LoVo (cell line): ENCODE data around the gene KDM4C.
"Not testable (repeated sequence)": the region's sequence is repeated elsewhere in the genome, so short reads cannot be mapped to it uniquely, and the experiment has no call there.

Experiments used
- DNase-seq: peaks from one replicate; pipeline ENCODE4 v3.0.0-alpha.2; 2016; ENCODE audit warnings: low spot score

The KDM4C gene

GRCh38 chr9:6975198-6975597 lies 217.4 kb downstream of the KDM4C start:
- DNase-seq: no peak

- no peak for DNase-seq
These were observed 220.0 kb downstream of the KDM4C start for GRCh38 chr9:6977761-6978160.

GRCh38 chr9:6978591-6978990 lies 220.8 kb downstream of the KDM4C start:
- no peak for DNase-seq

GRCh38 chr9:6984941-6985578 lies 227.3 kb downstream of the KDM4C start:
- DNase-seq: no peak

GRCh38 chr9:6986141-6986815 lies 228.5 kb downstream of the KDM4C start:
- no peak for DNase-seq

- no peak for DNase-seq
These were observed 229.6 kb downstream of the KDM4C start for GRCh38 chr9:6987381-6987780.

GRCh38 chr9:6991418-6991817 lies 233.6 kb downstream of the KDM4C start:
- DNase-seq: no peak

- DNase-seq: no peak
These were observed 238.5 kb downstream of the KDM4C start for GRCh38 chr9:6996061-6996854.

GRCh38 chr9:6997330-6997729 lies 239.6 kb downstream of the KDM4C start:
- DNase-seq: no peak

- no peak for DNase-seq
These were observed 242.0 kb downstream of the KDM4C start for GRCh38 chr9:6999794-7000193.

GRCh38 chr9:7001571-7001970 lies 243.8 kb downstream of the KDM4C start:
- DNase-seq: no peak

- no peak for DNase-seq
These were observed 246.1 kb downstream of the KDM4C start for GRCh38 chr9:7003861-7004260.

GRCh38 chr9:7006417-7006816 lies 248.6 kb downstream of the KDM4C start:
- no peak for DNase-seq

GRCh38 chr9:7008411-7008810 lies 250.6 kb downstream of the KDM4C start:
- DNase-seq: no peak

- no peak for DNase-seq
These were observed 251.3 kb downstream of the KDM4C start for GRCh38 chr9:7009065-7009464.

GRCh38 chr9:7011395-7012067 lies 253.8 kb downstream of the KDM4C start:
- DNase-seq: no peak

GRCh38 chr9:7027996-7028395 lies 270.2 kb downstream of the KDM4C start:
- no peak for DNase-seq

GRCh38 chr9:7028591-7028990 lies 270.8 kb downstream of the KDM4C start:
- no peak for DNase-seq

- not testable (repeated sequence) for DNase-seq
These were observed 273.2 kb downstream of the KDM4C start for GRCh38 chr9:7030943-7031342.

- DNase-seq: no peak
These were observed 275.6 kb downstream of the KDM4C start for GRCh38 chr9:7033076-7034045.

GRCh38 chr9:7037176-7037575 lies 279.4 kb downstream of the KDM4C start:
- DNase-seq: no peak
